GM21737 (cell line): ENCODE data around the gene HDAC10.

Source experiments
- ATAC-seq: cut with Tn5 transposase; IDR thresholded peaks from one replicate; pipeline ENCODE4 v1.9.1; 2021; ENCODE audit warnings: mild to moderate bottlenecking, moderate library complexity; ENCODE audit not compliant: unreplicated experiment

The HDAC10 gene

DNA sequence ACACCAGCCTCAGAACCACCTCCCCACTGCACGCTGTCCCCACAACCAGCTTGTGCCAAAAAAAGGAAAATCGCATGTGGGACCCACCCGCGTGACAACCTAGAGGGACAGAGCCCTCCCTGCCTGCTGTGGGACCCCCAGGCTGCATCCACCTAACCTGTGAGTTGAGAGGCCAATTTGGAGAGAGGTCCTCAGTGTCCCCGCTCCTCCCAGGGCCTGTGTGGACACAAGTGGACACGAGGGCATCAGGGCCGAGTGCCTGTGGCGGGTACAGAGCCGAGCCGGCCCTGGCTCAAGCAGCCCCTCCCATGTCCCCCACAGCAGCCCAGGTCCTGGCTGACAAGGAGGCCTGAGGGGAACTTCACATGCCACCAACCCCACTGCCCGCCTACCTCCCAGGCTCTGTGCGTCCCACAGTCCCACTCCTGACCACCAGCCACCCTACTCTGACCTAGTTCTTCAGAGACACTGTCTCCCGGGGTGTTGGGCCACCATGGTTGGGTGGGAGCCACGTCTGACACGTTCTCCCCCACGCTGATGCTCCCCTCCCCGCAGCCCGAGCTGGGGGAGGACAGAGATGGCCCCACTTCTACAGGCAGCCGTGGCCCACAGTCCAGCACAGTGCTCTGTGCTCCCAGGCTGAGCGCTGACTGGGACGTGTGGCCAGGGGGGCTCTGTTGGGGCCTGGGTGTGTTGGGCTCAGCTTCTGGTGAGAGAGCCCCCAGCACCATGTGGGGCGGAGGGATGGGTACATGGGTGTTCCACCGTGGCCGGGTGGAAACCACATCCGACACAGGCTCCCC is 31.1 kb downstream of the HDAC10 start:
- no peak for ATAC-seq

DNA sequence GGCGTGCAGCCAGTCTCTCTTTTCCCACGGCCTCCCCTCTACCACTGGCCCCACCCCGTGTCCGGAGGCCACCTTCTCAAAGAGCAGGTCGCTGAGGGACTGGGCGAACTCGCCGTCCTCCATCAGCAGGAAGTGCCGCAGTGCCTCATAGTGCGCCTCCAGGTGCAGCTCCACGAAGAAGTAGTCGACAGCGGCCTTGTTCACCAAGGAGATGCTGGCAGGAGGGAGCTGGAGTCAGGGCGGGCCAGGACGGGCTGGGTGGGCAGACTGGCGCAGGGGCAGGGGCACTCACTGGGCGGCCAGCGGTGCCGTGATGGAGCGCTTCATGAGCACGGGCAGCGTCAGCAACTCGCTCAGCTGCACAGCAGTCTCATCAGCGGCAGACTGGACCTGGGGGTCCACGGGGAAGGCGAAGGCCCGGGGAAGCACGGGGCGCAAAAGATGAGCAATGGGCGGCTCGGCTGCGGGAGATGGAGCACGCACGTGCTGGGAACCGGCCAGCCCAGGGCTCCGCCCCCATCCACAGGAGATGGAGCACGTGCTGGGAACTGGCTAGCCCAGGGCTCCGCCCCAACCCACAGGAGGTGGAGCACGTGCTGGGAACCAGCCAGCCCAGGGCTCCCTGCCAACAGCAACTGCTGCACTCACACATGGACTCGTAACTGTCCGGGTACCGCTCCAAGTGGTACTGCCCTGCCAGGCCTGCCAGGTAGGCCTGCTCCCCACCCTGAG is 31.9 kb downstream of the HDAC10 start:
- ATAC-seq, result no peak

DNA sequence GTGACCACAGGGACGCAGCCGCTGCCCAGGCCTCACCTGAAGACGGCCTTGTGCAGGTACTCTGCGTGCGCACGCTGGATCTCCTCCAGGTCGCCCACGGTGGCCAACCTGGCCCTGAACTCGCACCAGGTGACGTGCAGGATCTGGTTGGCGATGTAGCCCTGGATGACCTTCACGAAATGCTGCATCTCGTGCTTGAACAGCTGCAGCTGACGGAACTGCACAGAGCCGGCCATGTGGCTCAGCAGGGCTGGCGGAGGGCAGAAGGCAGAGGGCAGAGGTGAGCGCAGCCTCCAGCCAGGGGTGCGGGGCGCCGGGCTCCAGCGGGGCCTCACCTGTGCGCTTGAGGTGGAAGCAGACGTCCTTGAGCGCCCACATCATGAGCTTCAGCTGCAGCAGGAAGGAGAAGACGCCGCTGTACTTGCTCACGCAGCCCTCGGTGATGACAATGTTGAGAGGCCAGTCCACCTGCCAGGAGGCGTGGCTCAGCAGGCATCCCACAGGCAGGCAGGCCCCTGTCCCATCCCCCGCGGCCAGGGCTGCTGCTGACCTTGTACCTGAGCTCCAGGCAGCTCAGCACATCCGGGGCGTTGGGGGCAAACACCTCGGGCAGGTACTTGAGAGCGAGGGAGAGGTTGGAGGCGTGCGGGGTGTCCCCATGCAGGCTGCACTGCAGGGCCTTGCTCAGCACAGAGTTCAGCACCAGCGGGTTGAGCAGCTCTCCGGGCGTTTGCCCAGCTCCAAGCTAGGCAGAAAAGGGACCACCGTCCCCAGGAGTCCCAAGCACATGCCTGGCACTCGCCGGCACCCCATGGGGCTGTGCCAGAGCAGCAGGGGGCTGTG is 32.7 kb downstream of the HDAC10 start:
- ATAC-seq, result no peak

DNA sequence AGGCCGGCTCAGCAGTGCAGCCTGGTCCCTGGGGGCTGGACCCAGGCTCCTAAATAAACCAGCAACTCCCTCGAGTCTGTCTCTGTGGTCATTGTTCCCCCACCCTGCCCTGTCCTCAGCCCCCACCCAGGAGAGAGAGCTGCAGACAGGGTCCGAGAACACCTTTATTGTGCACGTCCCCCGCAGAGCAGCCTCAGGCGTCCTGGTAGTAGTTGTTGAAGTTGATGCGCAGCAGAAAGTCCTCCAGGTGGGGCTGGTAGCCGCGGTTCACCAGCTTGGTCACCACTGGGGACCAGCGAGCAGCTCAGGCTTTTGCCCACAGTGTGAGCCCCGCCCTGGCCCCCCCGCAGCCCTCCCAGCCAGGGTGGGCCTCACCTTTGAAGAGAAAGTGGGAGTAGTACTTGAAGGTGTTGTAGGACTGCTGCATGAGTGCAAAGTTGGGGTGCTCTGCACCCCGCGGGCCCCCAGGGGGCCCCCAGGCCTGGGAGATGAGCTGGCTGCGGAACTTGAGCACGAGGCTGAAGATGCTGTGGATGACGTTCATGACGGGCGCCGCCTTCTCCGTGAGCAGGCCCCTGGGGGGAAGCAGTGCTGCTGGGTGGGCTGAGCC is 33.4 kb downstream of the HDAC10 start:
- ATAC-seq, result no peak

DNA sequence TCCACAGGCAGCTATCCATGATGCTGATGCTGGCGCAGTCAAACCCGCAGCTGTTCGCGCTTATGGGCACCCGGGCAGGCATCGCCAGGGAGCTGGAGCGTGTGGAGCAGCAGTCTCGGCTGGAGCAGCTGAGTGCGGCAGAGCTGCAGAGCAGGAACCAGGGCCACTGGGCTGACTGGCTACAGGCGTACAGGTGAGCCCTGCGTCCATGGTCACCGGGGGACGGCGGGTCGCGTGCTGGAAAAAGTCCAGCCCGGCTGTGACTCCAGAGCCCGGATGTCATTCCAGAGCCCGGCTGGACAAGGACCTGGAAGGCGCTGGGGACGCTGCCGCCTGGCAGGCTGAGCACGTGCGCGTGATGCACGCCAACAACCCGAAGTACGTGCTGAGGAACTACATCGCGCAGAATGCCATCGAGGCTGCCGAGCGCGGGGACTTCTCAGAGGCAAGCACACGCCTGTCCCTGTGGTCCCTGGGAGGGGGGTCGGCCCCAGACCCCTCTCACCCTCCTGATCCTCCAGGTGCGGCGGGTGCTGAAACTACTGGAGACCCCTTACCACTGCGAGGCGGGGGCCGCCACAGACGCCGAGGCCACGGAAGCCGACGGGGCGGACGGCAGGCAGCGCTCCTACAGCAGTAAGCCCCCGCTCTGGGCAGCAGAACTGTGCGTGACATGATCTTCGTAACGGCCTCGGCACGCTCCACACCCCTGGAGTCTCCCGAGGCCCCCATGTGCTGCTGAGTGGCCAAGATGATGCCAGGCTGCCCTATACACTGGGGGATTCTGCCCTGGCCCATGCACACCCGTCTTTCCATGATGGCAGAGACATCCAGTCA is 34.2 kb downstream of the HDAC10 start:
- no peak for ATAC-seq

DNA sequence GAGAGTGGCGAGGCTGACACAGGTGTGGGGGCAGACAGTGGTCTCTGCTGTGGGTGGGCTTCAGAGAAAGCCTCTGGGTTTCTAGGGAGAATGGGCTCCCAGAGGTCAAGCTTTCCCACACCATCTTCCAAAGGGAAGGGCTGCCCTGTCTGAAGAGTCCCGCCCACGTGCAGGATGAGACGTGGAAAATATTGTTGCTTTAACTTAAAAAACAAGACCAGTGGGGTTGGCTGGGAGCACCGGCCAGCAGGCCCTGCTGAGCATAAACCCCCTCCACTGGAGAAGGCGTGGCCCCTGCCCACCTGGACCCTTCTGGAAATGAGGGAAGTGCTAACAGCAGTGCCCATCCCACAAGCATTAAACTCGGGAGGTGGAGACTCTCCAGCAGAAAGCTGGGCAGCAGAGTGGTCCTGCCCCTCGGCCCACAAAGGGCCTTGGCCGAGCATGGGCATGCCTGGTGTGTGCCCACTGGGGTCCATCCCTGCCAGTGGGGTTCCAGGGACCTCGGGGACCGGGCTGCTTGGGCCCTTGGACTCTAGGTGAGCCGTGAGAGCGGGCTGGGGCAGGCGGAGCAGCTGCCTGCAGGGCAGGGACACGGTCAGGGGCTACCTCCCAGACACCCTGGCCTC is 34.9 kb downstream of the HDAC10 start:
- ATAC-seq, result no peak

DNA sequence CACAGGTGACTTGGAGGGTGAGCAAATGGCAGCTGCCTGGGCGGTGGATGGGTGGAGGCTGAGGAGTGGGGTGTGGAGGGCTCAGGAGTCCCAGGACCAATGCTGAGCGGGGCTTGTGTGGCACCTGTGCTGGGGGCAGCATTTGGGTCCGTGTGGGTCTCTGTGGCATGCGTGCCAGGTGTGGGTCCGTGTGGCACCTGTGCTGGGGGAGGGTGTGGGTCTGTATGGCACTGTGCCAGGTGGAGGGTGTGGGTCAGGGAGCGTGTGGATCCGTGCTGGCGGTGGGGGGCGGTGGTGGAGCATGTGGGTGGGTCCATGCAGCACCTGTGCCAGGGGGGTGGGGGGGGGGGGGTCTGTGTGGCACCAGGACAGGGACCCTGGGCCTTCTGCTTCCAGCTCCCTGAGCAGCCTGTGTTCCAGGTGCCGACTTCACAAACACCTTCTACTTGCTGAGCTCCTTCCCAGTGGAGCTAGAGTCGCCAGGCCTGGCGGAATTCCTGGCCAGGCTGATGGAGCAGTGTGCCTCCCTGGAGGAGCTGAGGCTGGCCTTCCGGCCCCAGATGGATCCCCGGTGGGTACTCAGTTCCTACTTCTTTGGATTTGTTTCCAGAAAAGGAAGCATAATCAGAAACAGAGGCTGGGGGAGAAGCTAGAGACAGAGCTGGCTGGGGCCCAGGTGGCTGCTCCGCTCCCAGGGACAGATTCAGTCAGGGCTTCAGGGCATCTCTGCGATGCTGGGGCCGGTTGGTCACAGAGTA is 35.6 kb downstream of the HDAC10 start:
- ATAC-seq, result no peak

DNA sequence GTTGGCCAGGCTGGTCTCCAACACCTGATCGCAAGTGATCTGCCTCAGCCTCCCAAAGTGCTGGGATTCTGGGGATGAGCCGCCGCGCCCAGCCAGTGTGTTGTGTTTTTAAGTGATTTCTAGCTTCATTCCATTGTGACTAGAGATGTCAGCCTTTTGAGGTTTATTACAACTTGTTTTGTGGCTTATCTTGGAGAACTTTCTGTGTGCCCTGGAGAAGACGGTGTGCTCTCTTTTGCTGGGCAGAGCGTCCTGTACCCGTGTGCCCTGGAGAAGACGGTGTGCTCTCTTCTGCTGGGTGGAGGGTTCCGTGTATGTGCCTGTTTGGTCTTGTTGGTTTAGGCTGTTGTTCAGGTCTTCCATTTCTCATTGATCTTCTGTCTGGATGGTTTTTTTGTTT is 37.8 kb downstream of the HDAC10 start:
- ATAC-seq, result no peak

DNA sequence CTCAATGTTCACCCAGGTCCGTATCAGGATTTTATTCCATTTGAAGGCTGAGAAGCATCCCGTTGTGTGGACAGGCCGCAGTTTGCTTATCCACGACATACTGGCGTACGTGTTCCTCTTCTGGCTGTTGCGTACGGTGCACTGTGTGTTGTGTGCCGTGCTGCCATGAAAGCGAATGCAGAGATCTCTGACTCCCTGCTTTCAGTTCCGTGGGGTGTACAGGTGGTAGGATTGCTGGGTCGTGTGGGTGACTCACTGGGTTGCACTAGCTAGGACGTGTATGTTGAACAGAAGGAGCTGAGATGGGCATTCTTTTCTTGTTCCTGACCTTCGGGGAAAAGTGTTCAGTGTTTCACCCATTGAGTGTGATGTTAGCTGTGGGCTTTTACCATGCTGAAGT is 39.9 kb downstream of the HDAC10 start:
- no peak for ATAC-seq

DNA sequence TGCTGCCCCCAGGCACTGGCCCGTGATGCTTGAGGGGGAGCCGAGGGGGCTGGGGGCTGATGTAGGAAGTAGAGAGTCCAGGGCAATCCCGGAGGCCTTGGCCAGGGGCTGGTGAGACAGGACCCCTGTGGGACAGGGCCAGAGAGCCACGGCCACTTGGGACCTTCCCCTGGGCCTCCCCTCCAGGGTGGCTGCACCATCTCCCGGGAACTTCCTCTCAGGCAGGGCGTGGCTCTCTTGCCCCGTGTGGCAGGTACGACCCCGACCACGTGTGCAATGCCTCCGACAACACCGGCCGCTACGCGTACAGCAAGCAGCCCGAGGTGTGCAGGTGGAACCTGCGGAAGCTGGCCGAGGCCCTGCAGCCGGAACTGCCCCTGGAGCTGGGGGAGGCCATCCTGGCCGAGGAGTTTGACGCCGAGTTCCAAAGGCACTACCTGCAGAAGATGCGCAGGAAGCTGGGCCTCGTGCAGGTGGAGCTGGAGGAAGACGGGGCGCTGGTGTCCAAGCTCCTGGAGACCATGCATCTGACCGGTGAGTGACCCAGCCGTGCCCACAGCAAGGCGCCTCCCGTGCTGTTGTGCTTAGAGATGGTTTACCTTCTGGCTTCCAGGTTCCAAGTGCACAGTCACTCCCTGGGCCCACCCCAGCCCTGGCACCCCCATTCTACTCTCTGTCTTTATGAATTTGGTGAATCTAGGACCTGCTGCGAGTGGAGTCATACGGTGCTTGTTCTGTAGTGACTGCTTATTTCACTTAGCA is 40.5 kb downstream of the HDAC10 start:
- ATAC-seq, result no peak

DNA sequence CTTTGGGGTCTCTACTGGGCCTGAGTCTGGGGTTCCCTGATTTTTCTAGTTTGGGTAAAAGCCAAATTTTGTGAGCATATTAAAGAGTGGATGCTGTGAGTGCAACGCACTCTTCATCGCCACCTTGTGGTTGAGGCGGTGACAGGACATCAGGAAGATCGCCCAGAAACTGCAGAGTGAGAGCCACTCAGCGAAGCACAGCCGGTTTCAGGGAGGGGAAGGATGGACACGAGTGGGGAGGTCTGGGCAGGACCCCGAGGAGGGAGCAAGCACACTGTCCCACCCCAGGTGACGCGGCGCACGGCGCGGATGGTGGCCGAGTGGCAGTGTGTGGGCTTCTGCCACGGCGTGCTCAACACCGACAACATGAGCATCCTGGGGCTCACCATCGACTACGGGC is 41.2 kb downstream of the HDAC10 start:
- no peak for ATAC-seq

DNA sequence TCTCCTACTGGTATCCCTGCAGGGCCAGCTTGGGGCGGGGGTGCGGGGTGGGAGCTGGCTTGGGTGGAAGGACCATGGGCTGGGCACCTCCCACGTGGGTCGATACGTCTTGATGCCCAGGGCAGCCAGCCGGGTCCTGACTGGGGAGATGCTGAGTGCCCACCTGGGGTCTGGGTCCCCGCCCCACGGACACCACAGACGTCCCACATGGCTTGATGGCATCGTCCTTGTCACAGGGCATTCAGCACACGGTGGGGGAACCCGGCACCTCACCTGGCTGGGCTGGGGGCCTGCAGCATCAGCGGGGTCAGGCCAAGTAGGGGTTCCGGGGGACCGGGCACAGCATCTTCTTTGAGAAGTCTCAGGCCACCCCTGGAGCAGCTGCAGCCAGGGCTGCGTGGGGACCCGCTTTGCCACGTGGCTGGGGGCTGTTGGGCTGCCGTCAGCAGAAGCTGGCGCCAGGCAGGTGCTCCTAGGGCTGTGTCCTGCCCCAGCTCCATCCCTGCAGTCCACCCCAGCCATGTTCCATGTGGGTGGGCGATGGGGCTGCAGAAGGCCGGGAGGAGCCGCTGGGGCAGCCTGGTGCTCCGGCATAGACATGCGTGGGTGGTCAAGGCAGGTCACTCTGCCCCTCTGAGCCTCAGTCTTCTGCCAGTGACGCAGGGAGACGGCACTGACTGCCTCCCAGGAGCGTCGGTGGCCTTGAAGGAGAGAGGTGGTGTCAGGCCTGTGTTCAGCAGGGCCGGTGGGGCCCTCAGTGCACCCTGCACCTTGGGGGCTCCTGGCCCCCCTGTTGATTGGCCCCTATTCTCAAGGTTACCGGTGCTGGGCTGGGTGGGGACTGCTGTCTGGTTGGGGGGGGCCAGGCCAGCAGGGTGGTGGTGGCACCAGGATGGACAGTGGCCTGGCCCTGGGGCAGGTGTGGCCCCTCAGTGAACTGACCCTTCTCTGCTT is 41.8 kb downstream of the HDAC10 start:
- no peak for ATAC-seq

DNA sequence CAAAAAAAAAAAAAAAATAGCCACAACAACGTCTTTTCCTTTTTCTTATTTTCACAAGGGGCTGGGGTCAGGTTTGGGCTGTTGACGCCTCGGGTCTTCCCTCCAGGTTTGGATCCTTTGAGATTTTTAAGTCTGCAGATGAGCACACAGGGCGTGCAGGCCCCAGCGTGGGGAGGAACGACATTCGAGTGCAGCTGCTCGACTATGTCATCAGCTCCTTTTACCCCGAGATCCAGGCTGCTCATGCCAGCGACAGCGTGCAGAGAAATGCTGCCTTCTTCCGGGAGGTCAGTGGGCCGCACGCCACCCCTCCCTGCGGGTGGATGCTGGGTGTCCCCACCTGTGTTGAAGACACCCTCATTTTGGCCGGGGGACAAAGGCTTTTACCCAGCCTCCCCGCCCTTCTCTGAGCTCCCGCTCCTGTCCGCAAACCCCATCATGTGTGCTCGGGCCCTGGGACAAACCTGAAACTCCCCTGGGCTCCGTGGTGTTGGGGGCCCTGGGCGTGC is 42.6 kb downstream of the HDAC10 start:
- no peak for ATAC-seq

DNA sequence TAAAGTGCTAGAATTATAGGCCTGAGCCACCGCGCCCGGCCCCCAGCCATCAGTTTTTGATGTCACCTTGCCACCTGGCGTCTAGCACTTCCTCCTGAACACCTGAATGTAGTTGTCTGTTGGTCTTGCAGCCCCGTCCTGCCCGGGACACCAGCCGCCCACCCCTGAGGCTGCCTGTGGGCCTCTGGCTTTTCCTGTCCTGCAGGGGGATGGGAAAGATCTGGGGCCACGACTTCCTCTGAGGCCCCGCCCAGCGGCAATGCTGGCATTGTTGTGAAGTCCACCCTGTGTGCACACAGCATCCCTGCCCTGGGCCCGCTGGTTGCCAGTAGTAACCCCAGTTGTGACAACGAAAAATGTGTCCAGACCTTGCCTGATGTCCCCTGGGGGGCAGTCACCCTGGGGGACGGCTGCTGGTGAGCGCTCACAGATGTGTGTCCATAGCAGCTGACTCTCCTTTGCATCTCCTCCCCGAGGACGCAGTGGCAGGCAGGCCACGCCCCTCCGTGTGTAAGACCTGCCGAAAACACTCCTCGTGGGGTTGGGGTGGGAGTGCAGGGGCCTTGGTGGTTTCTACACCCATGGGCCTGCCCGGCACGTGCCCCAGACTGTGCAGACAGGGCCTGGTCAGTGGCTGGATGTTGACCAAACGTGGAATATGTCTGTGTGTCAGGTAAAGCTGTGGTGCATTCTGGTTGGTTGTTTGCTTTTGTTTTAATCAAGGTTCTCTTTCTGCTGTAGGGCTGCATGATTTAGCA is 43.5 kb downstream of the HDAC10 start:
- ATAC-seq, result no peak

DNA sequence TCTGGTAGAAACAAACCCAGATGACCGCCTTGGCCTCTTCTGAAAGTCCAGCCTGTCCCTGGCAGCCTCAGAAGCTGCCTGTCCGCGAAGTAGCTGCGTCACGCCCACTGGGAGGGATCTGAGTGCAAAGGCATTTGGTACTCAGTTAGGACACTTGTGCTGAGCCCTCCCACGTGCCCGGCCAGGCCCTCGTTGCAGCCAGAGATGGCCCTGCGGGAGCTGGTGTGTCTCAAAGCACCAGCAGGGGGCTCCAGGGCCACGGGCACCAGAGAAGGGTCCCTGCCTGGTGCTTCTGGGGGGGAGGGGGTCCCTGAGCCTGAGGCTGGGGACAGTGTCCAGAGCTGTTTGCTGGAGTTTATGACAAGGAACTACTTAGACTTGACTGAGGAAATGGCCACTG is 44.5 kb downstream of the HDAC10 start:
- ATAC-seq, result no peak
